ENCODE measurements around the gene NEDD9. TPM values are rescaled to one million over a fixed set of nuclear protein-coding genes. Genes with fewer than 3 reads are reported as not detected.

The NEDD9 gene
- total and polyA plus RNA-seq, 2 of the 13 experiments (the other 11 are each of a cell fraction or from before 2014, with no cell fraction given), result 27.1 to 389 TPM

DNA sequence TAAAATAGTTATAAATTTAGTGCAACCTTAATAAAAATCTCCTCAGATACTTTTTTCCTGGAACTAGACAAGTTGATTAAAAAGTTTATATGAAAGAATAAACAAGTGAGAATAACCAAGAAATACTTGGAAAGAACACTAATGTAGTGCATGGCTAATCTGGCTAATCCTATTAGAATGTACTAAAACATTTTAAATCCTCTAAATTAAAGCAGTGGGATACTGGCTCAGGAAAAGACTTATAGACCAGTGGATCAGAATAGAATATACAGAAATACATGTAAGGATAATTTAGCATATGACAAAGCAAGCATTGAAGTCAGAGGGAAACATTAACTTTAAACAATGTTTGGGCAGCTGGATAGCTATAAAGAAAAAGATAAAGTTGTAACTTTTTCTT, 79.9 kb downstream of the NEDD9 start:
- H3K4me2 ChIP-seq (ENCODE audit: low read depth, low read length), result no peak overlapping the region
- POLR2A ChIA-PET, result no interaction called here
- H4K20me1 ChIP-seq (ENCODE audit: insufficient read depth, low read length), result no peaks in the 10 kb centered on the region
- no peaks in the 10 kb centered on the region for H3K4me1 ChIP-seq (ENCODE audit: insufficient read depth, low read length)
- no peaks in the 10 kb centered on the region for H3K79me2 ChIP-seq (ENCODE audit: insufficient read depth, low read length)
- CTCF ChIA-PET (ENCODE audit: low intra/inter-chr PET ratio, low total read pairs), result no interaction called here
- no peak overlapping the region for H3K4me3 ChIP-seq (replicated peaks in 1 of 3; ENCODE audit: insufficient read depth in 1 of 3, low read depth in 2 of 3, low read length in 3 of 3)
- no peaks in the 10 kb centered on the region for H3K36me3 ChIP-seq (replicated peaks in 1 of 2; ENCODE audit: control insufficient read depth in 1 of 2, insufficient read depth in 2 of 2, low read length in 2 of 2)
- H2AFZ ChIP-seq (ENCODE audit: low read length), result no peak overlapping the region
- no TSS peak for BruUV-seq (replicated peaks)
- ATAC-seq, result no peak
- no peak overlapping the region for H3K27ac ChIP-seq (ENCODE audit: extremely low read length, insufficient read depth, low read length)
- TF ChIP-seq ATM (IDR thresholded peaks at IDR 0.05; ENCODE audit: borderline replicate concordance) (no peak), TMF1 (CRISPR knock-in tag; IDR thresholded peaks at IDR 0.05; ENCODE audit: low read depth) (no peak), FOXJ3 (CRISPR knock-in tag; IDR thresholded peaks at IDR 0.05; ENCODE audit: borderline replicate concordance) (no peak), ISL2 (CRISPR knock-in tag; IDR thresholded peaks at IDR 0.05) (no peak), ZNF205 (CRISPR knock-in tag; IDR thresholded peaks at IDR 0.05) (no peak), ESRRA (CRISPR knock-in tag; IDR thresholded peaks at IDR 0.05; ENCODE audit: low read depth) (no peak), KLF12 (CRISPR knock-in tag; IDR thresholded peaks at IDR 0.05; ENCODE audit: borderline replicate concordance) (no peak), BHLHE40 (IDR thresholded peaks at IDR 0.05; ENCODE audit: low read length) (no peak), IKZF1 (IDR thresholded peaks at IDR 0.05) (no peak), ZNF282 (IDR thresholded peaks at IDR 0.05; ENCODE audit: partially characterized antibody) (no peak), TEAD2 (CRISPR knock-in tag; IDR thresholded peaks at IDR 0.05) (no peak), HOXA9 (CRISPR knock-in tag; IDR thresholded peaks at IDR 0.05; ENCODE audit: borderline replicate concordance) (no peak), PHF20 (CRISPR knock-in tag; IDR thresholded peaks at IDR 0.05) (no peak)
- TF ChIP-seq, protein P1, sequence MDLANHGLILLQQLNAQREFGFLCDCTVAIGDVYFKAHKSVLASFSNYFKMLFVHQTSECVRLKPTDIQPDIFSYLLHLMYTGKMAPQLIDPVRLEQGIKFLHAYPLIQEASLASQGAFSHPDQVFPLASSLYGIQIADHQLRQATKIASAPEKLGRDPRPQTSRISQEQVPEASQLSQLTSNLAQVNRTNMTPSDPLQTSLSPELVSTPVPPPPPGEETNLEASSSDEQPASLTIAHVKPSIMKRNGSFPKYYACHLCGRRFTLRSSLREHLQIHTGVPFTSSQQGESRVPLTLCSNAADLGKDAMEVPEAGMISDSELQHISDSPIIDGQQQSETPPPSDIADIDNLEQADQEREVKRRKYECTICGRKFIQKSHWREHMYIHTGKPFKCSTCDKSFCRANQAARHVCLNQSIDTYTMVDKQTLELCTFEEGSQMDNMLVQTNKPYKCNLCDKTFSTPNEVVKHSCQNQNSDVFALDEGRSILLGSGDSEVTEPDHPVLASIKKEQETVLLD (CRISPR knock-in tag; IDR thresholded peaks at IDR 0.05; ENCODE audit: low read depth), result no peak
- TF ChIP-seq, protein P2, sequence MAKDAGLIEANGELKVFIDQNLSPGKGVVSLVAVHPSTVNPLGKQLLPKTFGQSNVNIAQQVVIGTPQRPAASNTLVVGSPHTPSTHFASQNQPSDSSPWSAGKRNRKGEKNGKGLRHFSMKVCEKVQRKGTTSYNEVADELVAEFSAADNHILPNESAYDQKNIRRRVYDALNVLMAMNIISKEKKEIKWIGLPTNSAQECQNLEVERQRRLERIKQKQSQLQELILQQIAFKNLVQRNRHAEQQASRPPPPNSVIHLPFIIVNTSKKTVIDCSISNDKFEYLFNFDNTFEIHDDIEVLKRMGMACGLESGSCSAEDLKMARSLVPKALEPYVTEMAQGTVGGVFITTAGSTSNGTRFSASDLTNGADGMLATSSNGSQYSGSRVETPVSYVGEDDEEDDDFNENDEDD (CRISPR knock-in tag; IDR thresholded peaks at IDR 0.05; ENCODE audit: borderline replicate concordance), result no peak
- H3K9me3 ChIP-seq (ENCODE audit: low read length), result no peaks in the 10 kb centered on the region
- DNase-seq (ENCODE audit: low spot score), result no peak
- H3K27me3 ChIP-seq (ENCODE audit: control insufficient read depth in 1 of 2, insufficient read depth in 2 of 2, low read length in 2 of 2), result no peaks in the 10 kb centered on the region
- FAIRE-seq, result no peak
- no peak overlapping the region for H3K9ac ChIP-seq (ENCODE audit: insufficient read depth, low read depth, low read length)
- intact Hi-C loops (cut with micrococcal nuclease; ENCODE audit: unreplicated experiment) (no loop called here), in situ Hi-C loops (cut with HindIII; ENCODE audit: extremely low pct_ligation_motif_present, low pct_unique_long_range_greater_than_20kb) (no loop called here)

Data from HepG2 (cell line).